Endothelial cell of umbilical vein (primary cell): ENCODE measurements around the gene KANK3.

ENCODE experiments used
- EZH2 ChIP-seq: IDR thresholded peaks from 2 replicates; pipeline ENCODE4 v1.6.1; 2012; ENCODE audit warnings: borderline replicate concordance, low read depth, mild to moderate bottlenecking, moderate library complexity, low read length, inconsistent platforms; ENCODE audit not compliant: severe bottlenecking
- FOS ChIP-seq: IDR thresholded peaks from 2 replicates; pipeline ENCODE4 v1.6.1; 2011; ENCODE audit warnings: mild to moderate bottlenecking, low read length, moderate library complexity, borderline replicate concordance; ENCODE audit not compliant: insufficient read depth
- GATA2 ChIP-seq: IDR thresholded peaks from 2 replicates; pipeline ENCODE4 v1.7.0; 2011; ENCODE audit warnings: low read depth, mild to moderate bottlenecking, moderate library complexity, mixed read lengths, low read length; ENCODE audit not compliant: insufficient read length, insufficient read depth
- JUN ChIP-seq: IDR thresholded peaks from 2 replicates; pipeline ENCODE4 v1.6.1; 2011; ENCODE audit warnings: borderline replicate concordance, low read depth; ENCODE audit not compliant: insufficient read length, insufficient read depth
- MYC ChIP-seq: IDR thresholded peaks from one replicate; pipeline ENCODE4 v1.6.1; 2011; ENCODE audit warnings: mild to moderate bottlenecking, low read depth, low read length
- POLR2A ChIP-seq: IDR thresholded peaks from 2 replicates; pipeline ENCODE4 v1.6.1; 2012; ENCODE audit warnings: low read depth, mild to moderate bottlenecking, control low read depth, low read length
- POLR2AphosphoS5 ChIP-seq: IDR thresholded peaks from 2 replicates; pipeline ENCODE4 v1.6.1; 2012; ENCODE audit warnings: low read depth, mild to moderate bottlenecking, control low read depth, low read length, moderate library complexity; ENCODE audit not compliant: insufficient read depth
- TF ChIP-seq, protein P1 (sequence below), 2 donors: IDR thresholded peaks; 1 replicate in 1 of 2; 2 replicates in 1 of 2; pipeline ENCODE4 v1.5.1; 2011; ENCODE audit warnings: low read length in 2 of 2, mild to moderate bottlenecking in 2 of 2, moderate library complexity in 2 of 2, control low read depth in 1 of 2, inconsistent platforms in 1 of 2, low read depth in 1 of 2; ENCODE audit not compliant: insufficient read depth in 1 of 2; ENCODE audit errors: extremely low read depth in 1 of 2

DNA sequence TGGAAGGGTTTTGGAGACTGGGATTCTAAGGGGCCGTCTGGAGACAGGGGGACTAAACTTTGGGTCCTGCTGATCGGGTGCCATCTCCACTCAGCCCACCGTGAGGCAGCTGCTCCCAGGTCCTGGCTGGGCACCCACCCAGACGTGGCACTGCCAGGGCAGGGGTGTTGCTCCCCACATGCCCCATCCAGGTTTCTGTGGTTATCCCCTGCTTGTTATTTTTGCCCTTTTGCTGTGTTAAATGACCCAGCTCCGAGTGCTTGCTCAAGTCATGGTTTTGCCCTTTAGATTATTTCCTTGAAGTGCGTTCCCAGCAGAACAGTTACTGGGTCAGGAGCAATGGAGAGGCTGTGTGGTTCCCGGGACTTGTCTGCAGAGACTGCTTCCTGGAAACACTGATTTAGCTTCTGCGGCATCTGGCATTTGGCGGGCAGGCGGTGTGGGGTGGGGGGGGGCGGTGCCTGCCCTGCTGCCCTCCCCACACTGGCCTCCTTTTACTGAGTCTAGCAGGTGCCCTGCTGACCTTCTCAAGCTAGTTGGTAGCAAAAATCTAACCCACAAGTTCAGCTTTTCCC lies 49.0 kb upstream of the KANK3 start:
- TF ChIP-seq, protein P1, sequence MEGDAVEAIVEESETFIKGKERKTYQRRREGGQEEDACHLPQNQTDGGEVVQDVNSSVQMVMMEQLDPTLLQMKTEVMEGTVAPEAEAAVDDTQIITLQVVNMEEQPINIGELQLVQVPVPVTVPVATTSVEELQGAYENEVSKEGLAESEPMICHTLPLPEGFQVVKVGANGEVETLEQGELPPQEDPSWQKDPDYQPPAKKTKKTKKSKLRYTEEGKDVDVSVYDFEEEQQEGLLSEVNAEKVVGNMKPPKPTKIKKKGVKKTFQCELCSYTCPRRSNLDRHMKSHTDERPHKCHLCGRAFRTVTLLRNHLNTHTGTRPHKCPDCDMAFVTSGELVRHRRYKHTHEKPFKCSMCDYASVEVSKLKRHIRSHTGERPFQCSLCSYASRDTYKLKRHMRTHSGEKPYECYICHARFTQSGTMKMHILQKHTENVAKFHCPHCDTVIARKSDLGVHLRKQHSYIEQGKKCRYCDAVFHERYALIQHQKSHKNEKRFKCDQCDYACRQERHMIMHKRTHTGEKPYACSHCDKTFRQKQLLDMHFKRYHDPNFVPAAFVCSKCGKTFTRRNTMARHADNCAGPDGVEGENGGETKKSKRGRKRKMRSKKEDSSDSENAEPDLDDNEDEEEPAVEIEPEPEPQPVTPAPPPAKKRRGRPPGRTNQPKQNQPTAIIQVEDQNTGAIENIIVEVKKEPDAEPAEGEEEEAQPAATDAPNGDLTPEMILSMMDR (IDR thresholded peaks at IDR 0.05; ENCODE audit: extremely low read depth in 1 of 2, insufficient read depth in 1 of 2, low read depth in 1 of 2, low read length in 2 of 2): no peak
- TF ChIP-seq POLR2AphosphoS5 (no peak), POLR2A (no peak), EZH2 (no peak), JUN (no peak), MYC (no peak), GATA2 (no peak), FOS (no peak)
